ENCODE data around the gene CMTM4. TPM values are rescaled to one million over a fixed set of nuclear protein-coding genes. Genes with fewer than 3 reads are reported as not detected.

Gene CMTM4
- total RNA-seq = 10.1 TPM
- long read RNA-seq, full-length matches to known transcripts = 6 of 6 reads
- long read RNA-seq, partial matches to known transcripts = 0 of 6 reads
- long read RNA-seq, other reads (novel, unspliced or antisense) = 0 of 6 reads

DNA sequence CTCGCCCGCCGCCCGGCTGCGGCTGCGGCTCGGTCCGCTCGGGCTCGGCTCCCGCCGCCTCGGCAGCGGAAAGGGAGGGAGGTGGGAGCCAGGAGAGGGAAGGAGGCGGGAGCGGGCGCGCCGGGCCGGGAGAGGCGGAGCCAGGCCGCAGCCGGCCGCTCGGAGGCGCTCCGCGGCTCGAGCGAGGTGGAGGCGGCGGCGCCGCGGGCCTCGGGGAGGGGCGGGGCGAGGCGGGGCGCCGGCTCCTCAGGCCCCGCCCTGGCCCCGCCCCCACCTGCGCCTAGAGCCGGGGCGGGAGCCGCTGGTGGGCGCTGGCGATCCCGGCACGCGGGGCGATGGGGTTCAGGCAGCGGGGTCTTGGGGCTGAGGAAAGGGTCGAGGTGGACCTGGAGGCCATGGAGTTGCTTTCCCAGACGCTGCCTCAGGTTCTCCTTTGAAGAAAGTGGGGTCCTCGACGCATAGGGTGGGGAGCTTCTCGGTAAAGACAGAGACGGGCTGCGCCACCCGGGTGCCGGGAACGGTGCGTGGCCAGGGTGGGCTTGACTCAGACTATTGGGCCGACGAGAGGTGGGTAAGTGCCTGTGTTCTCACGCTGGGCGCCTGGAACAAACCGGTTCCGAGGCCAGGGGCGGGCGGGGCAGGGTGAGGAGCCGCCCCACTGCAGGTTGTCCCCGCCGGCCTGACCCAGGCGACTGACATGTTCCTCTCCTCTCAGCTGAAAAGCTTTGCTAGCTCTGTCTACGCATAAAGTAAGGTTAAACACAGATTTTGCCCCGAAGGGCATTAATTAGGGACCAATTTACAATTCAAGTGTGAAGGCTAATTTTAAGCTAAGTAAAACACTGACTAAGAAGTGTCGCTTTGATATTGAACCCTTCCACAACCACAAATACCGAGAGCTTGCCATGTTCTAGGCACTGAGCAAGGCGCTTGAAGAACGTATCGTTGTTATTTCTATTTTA lies at the start of gene CMTM4:
CMTM4 (minus strand) TSS at position 75 of the 962 bp plus-strand sequence. CDS start 218 bp downstream, outside the sequence.
- intact Hi-C loops (cut with DNase I) = no loop called here
- DNase-seq = peak; percentile 93
- peak; percentile 99 for ATAC-seq (ENCODE audit: poor library complexity)

DNA sequence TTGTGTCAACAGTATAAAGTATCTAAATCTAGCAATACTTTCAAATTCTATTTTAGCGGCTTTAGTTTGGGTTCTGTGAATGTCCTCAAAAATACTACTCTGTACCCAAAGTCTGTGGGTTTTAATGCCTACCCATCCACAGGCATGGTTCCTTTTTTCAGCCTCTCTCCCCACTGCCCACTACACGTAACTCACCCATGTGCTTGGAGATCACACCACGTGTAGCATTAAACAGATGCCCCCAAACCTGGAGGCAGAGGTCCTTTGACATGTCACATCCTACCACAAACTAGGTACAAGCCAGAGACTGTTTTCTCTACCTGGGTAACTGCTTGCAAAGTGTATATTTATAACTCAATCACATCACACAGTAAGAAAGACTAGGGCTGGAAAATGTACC lies 49.5 kb upstream of the CMTM4 start:
- intact Hi-C loops (cut with DNase I) = no loop called here
- DNase-seq (no peak), ATAC-seq (ENCODE audit: poor library complexity) (no peak)

DNA sequence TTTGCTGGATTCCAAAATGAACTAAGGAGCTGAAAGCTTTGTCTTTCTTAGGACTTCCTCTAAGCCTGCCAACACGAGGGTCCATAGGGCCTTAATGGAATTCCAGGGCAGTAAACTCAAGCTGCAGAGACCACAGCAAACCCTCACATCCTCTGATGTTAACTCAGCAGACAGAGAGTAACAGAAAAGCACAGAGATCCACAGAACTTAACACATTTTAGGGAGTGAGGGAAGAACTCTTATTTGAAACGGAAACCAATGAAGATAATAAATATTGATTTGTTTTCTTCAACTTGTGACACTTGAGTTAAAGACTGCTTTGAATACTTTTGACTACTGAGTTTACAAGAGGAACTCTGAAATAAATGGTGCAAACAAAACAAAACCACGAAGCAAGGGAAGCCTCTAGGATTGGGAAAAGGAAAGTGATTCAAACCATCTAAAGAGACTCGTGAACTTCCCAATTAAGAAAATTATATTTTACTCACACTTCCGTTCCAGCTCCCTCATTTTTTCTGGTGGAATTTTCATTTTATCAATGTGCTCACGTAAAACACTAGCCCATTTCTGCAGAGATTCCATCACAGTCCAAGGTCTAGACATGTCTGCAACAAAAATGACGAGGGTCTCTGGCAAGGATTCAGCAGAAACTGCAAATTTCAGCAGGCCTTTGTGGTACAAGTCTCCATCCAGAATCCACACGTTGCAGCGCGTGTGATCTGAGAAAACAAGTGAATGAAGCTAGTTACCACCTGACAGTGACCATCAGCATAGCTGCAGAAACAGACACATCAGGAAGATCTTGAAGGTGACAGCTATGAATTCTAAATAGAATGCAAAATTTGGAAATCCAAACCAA lies 45.6 kb upstream of the CMTM4 start:
- intact Hi-C loops (cut with DNase I) = no loop called here
- ATAC-seq (ENCODE audit: poor library complexity) = peak; percentile 36
- DNase-seq = no peak

DNA sequence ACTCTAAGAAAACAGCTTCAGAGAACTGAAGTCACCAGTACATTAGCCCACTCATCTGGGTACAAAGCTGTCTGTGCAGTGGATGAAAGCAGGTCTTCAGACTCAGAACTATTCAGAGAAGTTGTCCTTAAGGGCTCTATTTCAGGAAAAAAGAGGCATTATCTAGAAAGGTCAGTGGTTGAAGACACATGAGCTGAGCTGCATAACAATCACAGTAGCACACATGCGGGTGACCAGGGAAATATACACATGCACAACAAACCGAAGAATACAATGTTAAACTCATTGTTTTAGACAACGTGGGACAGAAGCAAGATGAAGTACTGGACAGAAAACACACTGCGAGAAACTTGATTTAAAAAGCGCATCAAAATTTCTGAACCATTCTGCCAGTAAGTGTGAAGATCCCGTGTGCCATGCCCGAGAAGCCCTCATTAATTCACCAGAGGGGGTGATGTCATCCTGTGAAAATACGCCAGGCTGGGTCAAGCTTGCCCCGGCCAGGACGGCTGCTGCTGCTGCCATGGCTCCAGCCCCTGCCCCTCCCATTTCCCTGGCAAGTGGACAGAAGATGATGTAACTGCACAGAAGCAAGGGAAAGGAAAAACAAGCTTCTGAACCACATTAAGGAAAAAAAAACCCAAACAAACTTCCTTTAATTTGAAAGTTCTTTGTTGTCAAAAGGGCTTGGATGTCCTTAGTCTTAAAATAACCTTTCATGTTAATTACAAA lies 44.8 kb upstream of the CMTM4 start:
- peak; percentile 97 for ATAC-seq (ENCODE audit: poor library complexity)
- peak; percentile 91 for DNase-seq
- intact Hi-C loops (cut with DNase I) = no loop called here

DNA sequence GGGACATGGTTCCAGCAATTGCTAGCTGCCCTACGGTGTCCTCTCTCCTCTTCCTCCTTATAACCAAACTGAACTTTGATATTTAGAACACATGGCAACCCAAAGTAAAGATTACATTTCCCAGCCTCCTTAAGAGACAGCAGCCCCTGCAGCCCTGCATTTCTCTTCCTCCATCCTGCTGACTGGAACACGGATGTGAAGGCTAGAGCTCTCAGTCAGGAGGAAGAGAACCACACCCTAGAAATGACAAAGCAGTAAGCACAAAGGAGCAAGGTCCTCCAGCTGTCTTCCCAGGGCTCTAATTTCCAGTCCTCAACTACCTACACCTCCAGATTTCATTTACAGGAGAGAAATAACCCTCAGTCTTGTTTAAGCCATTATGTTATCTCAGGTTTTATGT lies 44.0 kb upstream of the CMTM4 start:
- intact Hi-C loops (cut with DNase I) = no loop called here
- no peak for DNase-seq
- ATAC-seq (ENCODE audit: poor library complexity) = peak; percentile 53

DNA sequence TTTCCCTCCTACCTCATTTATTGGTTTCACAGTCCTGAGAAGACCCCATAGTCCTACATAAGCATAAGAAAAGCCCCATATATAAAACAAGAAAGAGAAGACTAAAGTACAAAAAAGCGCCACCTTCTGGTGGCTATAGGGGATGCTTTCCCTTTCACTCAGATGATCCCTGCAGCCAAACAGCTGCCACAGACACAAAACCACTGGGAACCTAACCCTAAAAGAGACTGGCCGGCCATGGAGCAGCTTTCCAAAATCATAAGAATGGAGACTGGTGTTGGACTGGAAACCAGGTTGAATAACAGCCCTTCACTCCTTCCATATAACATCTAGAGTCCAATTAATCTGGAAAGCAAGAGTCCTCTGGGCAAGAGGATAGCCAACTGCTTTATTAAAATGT lies 43.5 kb upstream of the CMTM4 start:
- intact Hi-C loops (cut with DNase I) = no loop called here
- ATAC-seq (ENCODE audit: poor library complexity) (peak; percentile 14), DNase-seq (no peak)

DNA sequence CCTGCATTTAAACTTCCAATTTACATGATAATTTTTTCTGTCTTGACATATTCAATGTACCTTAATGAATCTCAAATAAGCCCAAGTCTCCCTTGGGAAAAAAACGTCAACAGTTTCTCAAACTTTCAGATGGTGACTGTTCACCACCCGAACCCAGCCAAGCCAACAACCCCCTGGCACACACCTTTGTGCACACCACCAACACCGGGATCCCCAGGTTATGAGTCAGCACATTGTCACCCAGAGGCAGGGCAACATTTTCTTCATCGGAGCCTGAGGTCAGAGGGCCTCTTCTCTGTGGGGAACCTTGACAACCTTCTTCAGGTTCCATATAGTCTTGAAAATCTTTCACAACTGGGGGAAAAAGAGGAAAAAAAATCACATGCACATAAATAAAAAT lies 39.3 kb upstream of the CMTM4 start:
- ATAC-seq (ENCODE audit: poor library complexity) (no peak), DNase-seq (no peak)
- intact Hi-C loops (cut with DNase I) = no loop called here

DNA sequence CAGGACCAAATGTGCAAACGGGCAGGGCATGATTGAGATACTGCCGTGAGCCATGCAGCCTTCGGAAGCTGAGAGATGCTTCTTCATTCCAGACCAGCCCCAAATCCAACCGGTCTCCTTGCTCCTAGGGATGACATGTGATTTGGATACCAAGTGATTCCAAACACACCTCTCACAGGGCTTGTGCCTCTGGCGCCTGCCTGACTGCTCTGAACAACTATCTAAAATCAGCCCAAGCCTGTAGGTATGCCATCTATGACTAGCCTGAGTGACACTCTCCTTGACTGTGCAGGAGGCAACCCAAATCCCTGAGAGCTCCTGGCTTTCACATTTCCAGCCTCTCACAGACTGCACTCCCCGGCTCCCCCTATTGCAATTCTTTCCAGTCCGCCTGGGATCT lies 34.6 kb upstream of the CMTM4 start:
- intact Hi-C loops (cut with DNase I) = no loop called here
- DNase-seq = no peak
- no peak for ATAC-seq (ENCODE audit: poor library complexity)

DNA sequence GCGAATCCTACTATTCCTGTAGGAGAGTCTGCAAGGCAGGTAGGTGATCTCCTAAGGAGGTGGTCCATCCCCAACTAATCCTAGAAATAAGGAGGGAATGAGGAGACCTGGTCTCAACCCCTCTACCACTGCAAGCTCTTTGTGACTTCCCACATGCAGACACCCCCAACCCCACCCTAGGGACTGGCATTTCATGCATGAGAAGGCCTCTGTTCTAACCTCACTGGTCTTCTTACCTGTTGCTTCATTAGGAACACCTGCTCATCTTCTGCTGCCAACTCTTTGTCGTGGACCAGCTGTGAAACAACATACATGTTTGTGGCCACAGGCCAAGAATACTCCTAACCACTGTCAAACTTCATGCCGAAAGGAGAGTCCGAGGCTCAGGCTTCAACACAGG lies 32.3 kb upstream of the CMTM4 start:
- ATAC-seq (ENCODE audit: poor library complexity) = no peak
- intact Hi-C loops (cut with DNase I) = loop anchor here (5.0 kb wide), 1 partner anchor 143 kb away; no protein-coding TSS in a partner anchor
- DNase-seq = no peak

DNA sequence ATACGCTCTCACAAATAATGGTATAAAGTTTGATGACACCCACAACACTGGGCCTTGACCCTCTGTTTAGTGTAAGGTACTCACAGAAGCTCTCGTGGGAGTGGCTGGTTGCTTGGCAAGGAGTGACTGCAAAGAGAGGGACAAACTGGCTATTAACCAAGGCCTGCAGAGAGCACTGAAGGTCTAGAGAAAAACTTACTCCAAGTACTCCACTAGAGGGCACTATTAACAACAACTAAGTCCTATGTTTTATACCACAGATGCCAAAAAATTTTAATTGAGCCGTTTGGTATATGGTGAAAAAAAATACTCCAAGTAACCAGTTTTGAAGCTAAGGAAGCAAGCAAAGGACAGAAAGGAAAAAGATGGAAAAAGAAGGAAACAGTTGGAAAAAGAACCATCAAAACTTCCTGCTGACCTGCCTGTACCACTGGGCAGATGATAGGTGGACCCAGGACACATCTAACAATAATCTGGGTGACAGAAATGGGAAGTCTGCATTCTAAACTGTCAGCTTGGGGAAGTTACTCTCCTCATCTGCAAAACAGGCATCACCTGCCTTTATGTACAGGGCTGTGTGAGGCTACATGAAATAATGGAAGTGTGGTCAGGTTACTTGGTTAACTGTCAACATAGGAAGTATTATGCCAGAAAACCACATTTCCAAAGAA lies 31.7 kb upstream of the CMTM4 start:
- intact Hi-C loops (cut with DNase I) = loop anchor here (5.0 kb wide), 1 partner anchor 144 kb away; no protein-coding TSS in a partner anchor
- ATAC-seq (ENCODE audit: poor library complexity) = peak; percentile 92
- DNase-seq = peak; percentile 50

DNA sequence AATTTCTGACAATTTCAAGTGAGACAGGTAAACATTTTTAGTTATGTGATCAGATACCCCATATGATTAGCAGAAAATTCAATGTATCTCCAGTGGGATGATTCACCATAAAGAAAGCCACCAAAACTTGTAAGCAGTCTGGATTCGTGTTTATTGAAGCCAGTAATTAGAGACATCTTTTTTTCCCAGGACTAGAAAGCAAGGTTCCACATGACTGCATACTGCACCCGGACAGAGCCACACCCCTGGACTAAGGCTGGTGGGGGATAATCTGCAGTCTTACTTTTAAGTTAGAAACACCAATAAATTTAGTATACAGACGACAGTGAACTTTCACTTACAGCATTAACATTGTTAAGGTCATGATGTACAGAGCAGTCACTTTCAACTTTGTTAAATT lies 24.2 kb upstream of the CMTM4 start:
- ATAC-seq (ENCODE audit: poor library complexity) = no peak
- DNase-seq = no peak
- intact Hi-C loops (cut with DNase I) = no loop called here

DNA sequence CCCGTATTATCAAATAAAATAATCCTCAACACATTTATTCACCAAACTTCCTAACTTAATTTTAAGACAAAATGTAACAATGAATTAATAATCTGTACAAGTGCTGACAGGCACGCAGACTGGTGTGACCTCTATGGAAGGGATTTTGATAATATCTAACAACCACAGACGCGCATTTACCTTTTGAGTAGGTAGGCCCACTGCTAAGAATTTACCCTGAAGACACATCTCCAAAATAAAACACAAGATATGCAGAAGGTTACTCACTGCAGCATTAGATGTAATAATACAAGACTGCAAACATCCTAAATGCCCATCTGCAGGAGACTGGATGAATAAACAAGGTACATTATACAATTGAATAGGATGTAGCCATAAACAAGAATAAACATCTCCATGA lies 22.7 kb upstream of the CMTM4 start:
- no peak for ATAC-seq (ENCODE audit: poor library complexity)
- intact Hi-C loops (cut with DNase I) = no loop called here
- DNase-seq = no peak

DNA sequence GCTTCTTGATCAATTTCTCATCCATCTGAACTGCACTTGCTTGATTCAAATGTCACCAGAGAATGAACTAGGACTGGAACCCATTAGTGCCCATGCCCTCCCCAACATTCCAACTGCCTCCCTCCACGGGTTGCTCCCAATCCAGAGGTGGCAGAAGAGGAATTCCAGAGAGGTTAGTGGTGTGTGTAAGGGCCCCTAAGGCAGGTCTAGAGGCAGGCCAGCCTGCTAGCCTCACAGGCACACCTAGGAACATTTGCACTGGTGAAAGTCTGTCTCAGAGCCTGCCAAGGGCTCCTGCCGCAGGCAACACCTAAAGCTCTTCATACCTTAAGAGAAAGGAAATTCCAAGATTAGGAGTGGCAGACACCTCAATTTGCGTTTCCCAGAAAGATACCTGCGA lies 21.2 kb upstream of the CMTM4 start:
- intact Hi-C loops (cut with DNase I) = no loop called here
- DNase-seq (no peak), ATAC-seq (ENCODE audit: poor library complexity) (no peak)

DNA sequence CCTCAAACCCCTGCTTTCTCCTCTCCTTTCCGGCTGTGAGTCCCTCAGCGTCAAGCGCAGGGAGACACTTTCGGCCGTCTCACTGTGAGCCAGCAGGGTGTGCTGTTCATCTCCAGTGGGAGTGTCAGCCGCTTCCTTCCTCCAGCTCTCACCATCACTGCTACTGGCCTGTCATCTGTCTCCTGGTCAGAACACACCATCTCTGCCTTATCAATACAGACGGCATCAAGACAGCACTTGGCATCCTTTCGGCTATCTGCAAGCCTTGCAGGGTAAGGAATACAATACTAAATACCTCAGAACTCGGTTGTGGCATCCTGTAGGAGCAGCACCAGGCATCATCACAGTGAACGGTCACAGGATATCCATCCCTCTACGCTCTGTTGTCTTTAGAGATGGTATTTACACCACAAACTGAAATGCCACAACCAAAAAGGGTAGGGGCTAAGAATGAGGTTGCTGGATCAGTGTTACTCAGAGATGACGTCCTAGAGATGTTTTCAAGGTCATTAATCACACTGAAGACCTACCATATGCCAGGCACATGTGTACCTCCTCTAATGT lies 20.7 kb upstream of the CMTM4 start:
- intact Hi-C loops (cut with DNase I) = no loop called here
- ATAC-seq (ENCODE audit: poor library complexity) = peak; percentile 61
- DNase-seq = peak; percentile 53

DNA sequence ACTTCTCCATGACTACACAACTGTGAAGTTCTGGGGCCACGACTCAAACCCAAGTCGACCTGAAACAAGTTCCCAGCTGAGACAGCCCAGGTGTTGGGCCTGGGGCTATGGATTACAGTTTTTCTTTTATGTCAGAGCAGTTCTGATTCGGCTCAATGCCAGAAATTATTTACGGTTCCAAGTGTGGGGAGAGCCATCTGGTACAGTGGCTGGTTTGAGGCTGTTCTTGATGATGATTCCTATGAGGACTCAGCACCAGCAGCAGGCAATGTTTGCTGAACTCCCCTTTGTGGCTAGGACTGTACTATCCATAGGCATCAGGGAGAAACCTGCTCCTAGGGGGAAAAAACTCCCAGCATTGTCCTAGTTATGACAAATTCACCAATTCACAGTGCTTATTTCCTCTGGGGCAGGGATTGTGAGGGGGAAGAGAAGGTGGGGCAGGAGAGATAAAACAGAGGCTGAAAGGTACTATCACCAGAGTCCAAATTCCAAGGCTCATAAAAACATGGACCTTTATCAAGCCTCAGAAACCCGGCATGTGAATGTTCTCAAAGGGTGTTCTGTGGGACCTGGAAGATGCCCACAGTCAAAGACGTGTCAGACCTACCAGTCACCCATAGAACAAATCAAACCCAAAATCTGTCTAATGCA lies 18.2 kb upstream of the CMTM4 start:
- DNase-seq (no peak), ATAC-seq (ENCODE audit: poor library complexity) (no peak)
- intact Hi-C loops (cut with DNase I) = no loop called here

DNA sequence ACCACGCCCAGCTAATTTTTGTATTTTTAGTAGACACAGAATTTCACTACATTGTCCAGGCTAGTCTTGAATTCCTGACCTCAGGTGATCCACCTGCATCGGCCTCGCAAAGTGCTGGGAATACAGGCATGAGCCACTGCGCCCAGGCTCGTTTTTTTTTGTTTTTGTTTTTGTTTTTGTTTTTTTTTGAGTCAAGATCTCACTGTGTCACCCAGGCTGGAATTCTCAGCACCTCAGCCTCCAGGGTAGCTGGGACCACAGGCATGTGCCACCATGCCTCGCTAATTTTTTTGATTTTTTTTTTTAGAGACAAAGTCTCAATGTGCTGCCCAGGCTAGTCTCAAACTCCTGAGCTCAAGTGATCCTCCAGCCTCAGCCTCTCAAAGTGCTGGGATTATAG lies 17.5 kb upstream of the CMTM4 start:
- intact Hi-C loops (cut with DNase I) = no loop called here
- ATAC-seq (ENCODE audit: poor library complexity) = no peak

DNA sequence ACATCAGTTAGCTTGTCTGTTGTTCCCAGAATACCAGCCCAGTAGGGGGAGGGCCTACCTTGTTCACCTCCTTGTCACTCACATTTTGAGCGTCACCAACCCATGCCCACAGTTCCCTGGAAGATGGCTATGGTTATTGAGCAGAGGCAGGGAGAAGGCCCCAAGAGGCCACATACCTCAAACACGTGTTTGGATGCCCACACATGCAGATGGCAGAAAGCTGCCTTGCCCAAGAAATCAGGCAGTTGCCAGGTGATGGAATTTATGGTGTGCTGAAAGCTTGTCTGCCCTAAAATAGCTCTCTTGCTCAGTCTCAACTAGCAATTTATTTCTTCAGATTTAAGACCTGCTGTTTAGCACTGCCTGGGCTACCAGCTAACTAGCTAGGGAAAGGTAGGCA lies 16.5 kb upstream of the CMTM4 start:
- no peak for DNase-seq
- intact Hi-C loops (cut with DNase I) = no loop called here
- peak; percentile 17 for ATAC-seq (ENCODE audit: poor library complexity)

More for the DNA sequence above, 17.5 kb upstream of the CMTM4 start:
- DNase-seq = no peak

Measured in Right ventricle myocardium superior (tissue), 1 donor.